ENCODE measurements around the gene RNF112. TPM values are rescaled to one million over a fixed set of nuclear protein-coding genes. Genes with fewer than 3 reads are reported as not detected.

RNF112 gene
- total RNA-seq, 2 experiments from 2014 or later, result 0.47 TPM; not detected in 1

DNA sequence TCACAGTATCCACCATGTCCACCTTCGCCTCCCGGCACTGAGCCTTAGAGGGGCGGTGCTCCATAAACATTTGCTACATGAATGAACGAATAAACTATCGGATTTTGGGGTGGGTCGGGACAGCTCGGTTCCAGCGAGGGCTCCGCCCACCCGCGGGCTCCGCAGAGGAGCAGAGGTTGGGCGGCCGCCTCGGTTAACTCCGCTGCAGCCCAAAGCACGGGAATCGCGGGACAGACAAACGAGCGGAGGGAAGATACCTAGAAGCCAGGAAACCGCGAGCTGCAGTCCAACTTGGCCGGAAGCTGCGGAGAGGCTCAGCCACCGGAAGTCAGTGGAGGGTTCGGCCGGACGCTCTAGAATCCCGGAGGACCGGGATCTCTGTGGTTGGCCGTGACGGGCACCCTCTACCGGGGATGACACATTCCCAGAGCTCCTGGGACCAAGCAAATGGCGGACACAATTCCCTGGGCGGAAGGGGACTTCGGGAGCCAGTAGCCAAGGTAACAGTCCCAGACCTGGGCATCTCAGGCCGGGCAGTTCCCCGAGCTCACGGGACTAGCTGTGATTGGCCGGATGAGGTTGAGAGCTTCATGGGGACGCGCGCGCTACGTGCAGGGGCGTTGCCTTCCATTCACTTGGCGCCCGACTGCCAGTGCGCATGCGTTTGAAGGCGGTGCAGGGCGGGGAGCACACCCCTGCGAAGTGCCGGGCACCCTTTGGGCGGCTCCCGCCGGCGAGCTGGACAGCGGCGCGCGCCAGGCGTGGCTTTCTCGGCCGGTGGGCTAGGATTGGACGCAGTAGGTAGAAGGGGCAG lies 33.2 kb upstream of the RNF112 start:
- no peaks in the 10 kb centered on the region for H3K9me2 ChIP-seq (ENCODE audit: insufficient read depth, low read length)
- POLR2A ChIA-PET, result interaction anchor here (0.5 to 2.3 kb wide), 19 partner anchors 9 to 752 kb away, joined by 3 to 19 read pairs (median 4); partner anchors contain the start of gene B9D1

DNA sequence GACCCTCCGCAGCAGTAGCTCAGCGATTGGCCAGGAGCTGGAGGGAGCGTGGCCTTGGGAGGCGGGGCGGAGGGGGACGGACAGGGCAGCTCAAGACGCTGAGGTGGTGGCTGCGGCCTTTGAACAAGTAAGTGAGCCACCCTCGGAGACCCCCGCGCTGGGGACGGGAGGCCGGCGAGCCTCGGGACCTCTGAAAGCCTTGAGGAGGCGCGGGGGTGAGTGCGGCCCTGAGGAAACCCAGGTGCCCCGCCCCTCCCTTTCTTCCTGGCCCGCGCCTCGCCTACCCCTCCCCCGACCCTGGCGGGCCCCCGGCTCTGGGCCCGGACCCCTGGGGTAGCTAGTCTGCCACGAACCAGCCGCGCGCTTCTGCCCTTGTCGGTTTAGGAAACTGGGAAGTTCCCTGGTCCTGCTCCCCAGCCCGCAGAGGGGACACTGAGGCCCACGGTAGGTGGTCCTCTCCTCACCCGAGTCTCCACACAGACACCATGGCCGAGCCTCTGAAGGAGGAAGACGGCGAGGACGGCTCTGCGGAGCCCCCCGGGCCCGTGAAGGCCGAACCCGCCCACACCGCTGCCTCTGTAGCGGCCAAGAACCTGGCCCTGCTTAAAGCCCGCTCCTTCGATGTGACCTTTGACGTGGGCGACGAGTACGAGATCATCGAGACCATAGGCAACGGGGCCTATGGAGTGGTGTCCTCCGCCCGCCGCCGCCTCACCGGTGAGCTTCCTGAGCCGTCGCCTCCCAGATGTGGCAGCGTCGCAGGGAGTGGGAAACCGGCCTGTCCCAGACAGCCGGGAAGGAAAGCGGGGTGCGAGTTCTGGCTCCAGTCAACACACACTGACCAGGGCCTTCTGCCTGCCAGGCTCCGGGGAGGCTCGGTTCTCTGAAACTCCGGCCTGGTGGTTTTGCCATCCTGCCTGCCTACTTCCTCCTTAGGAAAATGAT lies 32.3 kb upstream of the RNF112 start, which contains the start of gene MAPK7:
Gene MAPK7 (plus strand): TSS at position 83 of the 945 bp plus-strand sequence. CDS start 403 bp downstream, at position 486.
- Histone ChIP-seq H3K9me3 (ENCODE audit: low read length) (no peaks in the 10 kb centered on the region), H3K36me3 (ENCODE audit: insufficient read depth, low read length) (peaks cover 33% of the 10 kb centered on the region; the same call in 1 of the 2 replicates), H3K4me1 (ENCODE audit: insufficient read depth, low read length, poor library complexity, severe bottlenecking) (peaks cover 19% of the 10 kb centered on the region), H3K79me2 (ENCODE audit: insufficient read depth, low read depth, low read length) (peaks cover 7% of the 10 kb centered on the region; the same call in 1 of the 2 replicates), H3K27ac (ENCODE audit: low read depth, low read length, poor library complexity, severe bottlenecking) (peak within 1 kb of the TSS; percentile 70), H3K9me2 (ENCODE audit: insufficient read depth, low read length) (no peaks in the 10 kb centered on the region), H3K4me3 (ENCODE audit: low read depth, low read length, poor library complexity, severe bottlenecking) (peak within 1 kb of the TSS; percentile 84), H2AFZ (ENCODE audit: low read length) (peak within 1 kb of the TSS; percentile 88), H3K4me2 (ENCODE audit: low read length) (peak within 1 kb of the TSS; percentile 94), H4K20me1 (ENCODE audit: insufficient read depth, low read length) (no peaks in the 10 kb centered on the region)
- POLR2A ChIA-PET, result interaction anchor here (0.5 to 2.3 kb wide), 17 partner anchors 10 to 752 kb away, joined by 3 to 19 read pairs (median 4); partner anchors contain the start of gene B9D1
- no peak for TF ChIP-seq EZH2phosphoT487 (IDR thresholded peaks at IDR 0.05; ENCODE audit: borderline replicate concordance, low read depth, low read length)
- TF ChIP-seq, protein P1, sequence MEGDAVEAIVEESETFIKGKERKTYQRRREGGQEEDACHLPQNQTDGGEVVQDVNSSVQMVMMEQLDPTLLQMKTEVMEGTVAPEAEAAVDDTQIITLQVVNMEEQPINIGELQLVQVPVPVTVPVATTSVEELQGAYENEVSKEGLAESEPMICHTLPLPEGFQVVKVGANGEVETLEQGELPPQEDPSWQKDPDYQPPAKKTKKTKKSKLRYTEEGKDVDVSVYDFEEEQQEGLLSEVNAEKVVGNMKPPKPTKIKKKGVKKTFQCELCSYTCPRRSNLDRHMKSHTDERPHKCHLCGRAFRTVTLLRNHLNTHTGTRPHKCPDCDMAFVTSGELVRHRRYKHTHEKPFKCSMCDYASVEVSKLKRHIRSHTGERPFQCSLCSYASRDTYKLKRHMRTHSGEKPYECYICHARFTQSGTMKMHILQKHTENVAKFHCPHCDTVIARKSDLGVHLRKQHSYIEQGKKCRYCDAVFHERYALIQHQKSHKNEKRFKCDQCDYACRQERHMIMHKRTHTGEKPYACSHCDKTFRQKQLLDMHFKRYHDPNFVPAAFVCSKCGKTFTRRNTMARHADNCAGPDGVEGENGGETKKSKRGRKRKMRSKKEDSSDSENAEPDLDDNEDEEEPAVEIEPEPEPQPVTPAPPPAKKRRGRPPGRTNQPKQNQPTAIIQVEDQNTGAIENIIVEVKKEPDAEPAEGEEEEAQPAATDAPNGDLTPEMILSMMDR (conservative IDR thresholded peaks at IDR 0.05; ENCODE audit: low read length), result no peak
- BruUV-seq (replicated peaks), result no TSS peak
- no peak for DNase-seq (ENCODE audit: low spot score)
- CTCF ChIA-PET (ENCODE audit: unreplicated experiment), result interaction anchor here (0.6 to 1.4 kb wide), 8 partner anchors 8 to 74 kb away, joined by 3 to 9 read pairs (median 4); partner anchors contain the start of gene B9D1
- intact Hi-C loops (cut with micrococcal nuclease; ENCODE audit: unreplicated experiment), result loop anchor here (5.0 to 10.0 kb wide), 3 partner anchors 84 to 266 kb away; partner anchors contain the start of gene ALDH3A2

More for the DNA sequence above, 33.2 kb upstream of the RNF112 start:
- Histone ChIP-seq H4K20me1 (ENCODE audit: insufficient read depth, low read length) (no peaks in the 10 kb centered on the region), H3K4me1 (ENCODE audit: insufficient read depth, low read length, poor library complexity, severe bottlenecking) (peaks cover 22% of the 10 kb centered on the region), H3K79me2 (ENCODE audit: insufficient read depth, low read depth, low read length) (peaks cover 7% of the 10 kb centered on the region; the same call in 1 of the 2 replicates), H3K9me3 (ENCODE audit: low read length) (no peaks in the 10 kb centered on the region), H2AFZ (ENCODE audit: low read length) (peak overlapping the region; percentile 88), H3K4me3 (ENCODE audit: low read depth, low read length, poor library complexity, severe bottlenecking) (peak overlapping the region; percentile 84), H3K27ac (ENCODE audit: low read depth, low read length, poor library complexity, severe bottlenecking) (peak overlapping the region; percentile 70), H3K36me3 (ENCODE audit: insufficient read depth, low read length) (peaks cover 30% of the 10 kb centered on the region; the same call in 1 of the 2 replicates), H3K4me2 (ENCODE audit: low read length) (peak overlapping the region; percentile 94)
- BruUV-seq (replicated peaks), result no TSS peak
- TF ChIP-seq EZH2phosphoT487 (IDR thresholded peaks at IDR 0.05; ENCODE audit: borderline replicate concordance, low read depth, low read length), result no peak
- TF ChIP-seq, protein P1 (conservative IDR thresholded peaks at IDR 0.05; ENCODE audit: low read length), result no peak
- peak; percentile 98 for DNase-seq (ENCODE audit: low spot score)
- CTCF ChIA-PET (ENCODE audit: unreplicated experiment), result interaction anchor here (0.6 to 1.4 kb wide), 9 partner anchors 9 to 275 kb away, joined by 3 to 9 read pairs (median 4); partner anchors contain the start of gene B9D1
- intact Hi-C loops (cut with micrococcal nuclease; ENCODE audit: unreplicated experiment), result loop anchor here (5.0 to 10.0 kb wide), 3 partner anchors 84 to 267 kb away; partner anchors contain the start of gene ALDH3A2

Measured in OCI-LY7 (cell line).